DMS153 treated with DMSO at 0.1 percent for 48 hours (cell line): ENCODE measurements around the gene G6PC2.
"Not testable (repeated sequence)": the region's sequence is repeated elsewhere in the genome, so short reads cannot be mapped to it uniquely, and the experiment has no call there.

Experiments used
- DNase-seq: peaks from one replicate; lab custom pipeline; 2025; ENCODE audit not compliant: unreplicated experiment; lab: John Stamatoyannopoulos, UW

G6PC2 gene

GRCh38 chr2:168904358-168904757 is 3.3 kb downstream of the G6PC2 start:
- DNase-seq, result no peak

GRCh38 chr2:168907940-168908662 is 7.0 kb downstream of the G6PC2 start:
- no peak for DNase-seq

GRCh38 chr2:168910330-168910729 is 9.2 kb downstream of the G6PC2 start:
- no peak for DNase-seq

- no peak for DNase-seq
Observed at GRCh38 chr2:168912466-168912865, 11.4 kb downstream of the G6PC2 start.

- DNase-seq, result no peak
Observed at GRCh38 chr2:168912901-168913369, 11.8 kb downstream of the G6PC2 start.

- no peak for DNase-seq
Observed at GRCh38 chr2:168913495-168913894, 12.4 kb downstream of the G6PC2 start.

- no peak for DNase-seq
Observed at GRCh38 chr2:168915441-168916330, 14.6 kb downstream of the G6PC2 start.

GRCh38 chr2:168916331-168916675 is 15.2 kb downstream of the G6PC2 start:
- DNase-seq, result no peak

GRCh38 chr2:168920504-168921157 is 19.5 kb downstream of the G6PC2 start:
- DNase-seq, result peak; percentile 21

GRCh38 chr2:168926621-168927386 is 25.7 kb downstream of the G6PC2 start:
- DNase-seq, result no peak

- DNase-seq, result no peak
Observed at GRCh38 chr2:168928113-168928831, 27.2 kb downstream of the G6PC2 start.

GRCh38 chr2:168929031-168929430 is 27.9 kb downstream of the G6PC2 start:
- no peak for DNase-seq

GRCh38 chr2:168930242-168930641 is 29.2 kb downstream of the G6PC2 start:
- no peak for DNase-seq

GRCh38 chr2:168932174-168932573 is 31.1 kb downstream of the G6PC2 start:
- DNase-seq, result not testable (repeated sequence)

- DNase-seq, result no peak
Observed at GRCh38 chr2:168934826-168935225, 33.7 kb downstream of the G6PC2 start.

- DNase-seq, result no peak
Observed at GRCh38 chr2:168935810-168936581, 34.9 kb downstream of the G6PC2 start.

GRCh38 chr2:168939061-168939460 is 38.0 kb downstream of the G6PC2 start:
- DNase-seq, result no peak

GRCh38 chr2:168939918-168940317 is 38.8 kb downstream of the G6PC2 start:
- no peak for DNase-seq

- DNase-seq, result no peak
Observed at GRCh38 chr2:168941297-168941696, 40.2 kb downstream of the G6PC2 start.

GRCh38 chr2:168944065-168944464 is 43.0 kb downstream of the G6PC2 start:
- DNase-seq, result no peak
